Measurements from ENCODE around the gene SATB2.
A peak's percentile ranks its signal among the peaks of the same experiment; 100 is the strongest.

Gene SATB2

GRCh38 chr2:199405241-199405640 is 52.5 kb downstream of the SATB2 start:
- peak; percentile 57 for DNase-seq (ENCODE audit: low read depth, low spot score)

DNA sequence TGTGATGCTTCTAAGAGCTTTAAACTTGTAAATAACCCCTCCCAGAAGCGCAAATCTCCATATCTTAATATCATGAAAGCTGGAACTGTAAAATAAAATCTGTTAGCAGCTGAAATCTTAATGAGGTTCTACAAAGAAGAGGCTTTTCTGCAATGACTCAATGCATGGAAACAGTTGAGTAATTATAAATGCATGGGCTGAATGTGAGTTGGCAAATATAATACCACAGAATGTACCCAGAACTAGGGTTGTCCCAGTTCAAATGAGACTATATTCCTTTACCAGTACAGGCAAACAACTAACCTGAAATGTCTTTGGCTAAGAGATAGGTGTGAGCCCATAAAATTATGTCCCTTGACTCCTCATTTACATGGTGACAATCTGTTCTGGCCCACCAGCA is 52.9 kb downstream of the SATB2 start:
- no peak for DNase-seq (ENCODE audit: low read depth, low spot score)

DNA sequence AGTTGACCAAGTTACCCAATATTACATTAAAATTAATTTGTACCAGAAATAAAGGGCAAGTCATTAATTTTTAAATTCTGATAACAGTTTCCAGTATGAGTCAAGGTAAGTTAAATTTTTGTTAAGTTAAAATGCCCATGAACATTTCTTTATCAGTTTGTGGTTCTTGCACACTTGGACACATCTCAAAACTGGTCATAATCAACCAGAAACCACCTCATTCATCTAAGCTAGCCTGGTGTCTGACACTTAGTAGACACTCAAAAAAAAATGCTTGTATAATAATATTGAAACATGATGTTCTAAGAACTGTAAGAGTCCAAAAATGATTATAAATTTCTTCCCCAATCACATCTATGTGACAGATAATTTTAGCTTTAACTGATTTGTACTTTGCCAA is 62.4 kb downstream of the SATB2 start:
- DNase-seq (ENCODE audit: low read depth, low spot score) = no peak

DNA sequence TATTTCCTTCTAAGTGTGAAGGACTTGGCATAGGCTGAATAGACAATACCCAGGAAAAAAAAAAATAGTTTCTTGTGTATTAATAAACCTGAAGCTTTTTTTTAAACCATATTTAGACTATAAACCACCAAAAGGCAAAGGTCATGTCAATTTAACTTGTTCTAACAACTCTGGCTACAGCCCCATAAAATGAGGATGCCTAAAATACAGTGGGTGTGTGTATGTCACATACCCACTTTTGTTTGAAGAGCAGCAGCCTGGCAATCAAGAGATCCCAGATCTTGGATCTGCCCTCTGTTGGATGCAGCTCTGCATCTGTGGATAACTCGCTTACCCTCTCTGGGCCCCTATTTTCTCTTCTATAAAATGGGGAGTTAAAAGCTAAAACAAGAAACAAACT is 65.4 kb downstream of the SATB2 start:
- no peak for DNase-seq (ENCODE audit: low read depth, low spot score)

GRCh38 chr2:199388728-199389268 is 68.9 kb downstream of the SATB2 start:
- DNase-seq (ENCODE audit: low read depth, low spot score) = no peak

- DNase-seq (ENCODE audit: low read depth, low spot score) = no peak
Measured at GRCh38 chr2:199384043-199384442, 73.7 kb downstream of the SATB2 start.

- DNase-seq (ENCODE audit: low read depth, low spot score) = no peak
Measured at GRCh38 chr2:199383021-199383420, 74.7 kb downstream of the SATB2 start.

GRCh38 chr2:199382091-199382490 is 75.6 kb downstream of the SATB2 start:
- DNase-seq (ENCODE audit: low read depth, low spot score) = no peak

GRCh38 chr2:199381531-199381930 is 76.2 kb downstream of the SATB2 start:
- DNase-seq (ENCODE audit: low read depth, low spot score) = no peak

DNA sequence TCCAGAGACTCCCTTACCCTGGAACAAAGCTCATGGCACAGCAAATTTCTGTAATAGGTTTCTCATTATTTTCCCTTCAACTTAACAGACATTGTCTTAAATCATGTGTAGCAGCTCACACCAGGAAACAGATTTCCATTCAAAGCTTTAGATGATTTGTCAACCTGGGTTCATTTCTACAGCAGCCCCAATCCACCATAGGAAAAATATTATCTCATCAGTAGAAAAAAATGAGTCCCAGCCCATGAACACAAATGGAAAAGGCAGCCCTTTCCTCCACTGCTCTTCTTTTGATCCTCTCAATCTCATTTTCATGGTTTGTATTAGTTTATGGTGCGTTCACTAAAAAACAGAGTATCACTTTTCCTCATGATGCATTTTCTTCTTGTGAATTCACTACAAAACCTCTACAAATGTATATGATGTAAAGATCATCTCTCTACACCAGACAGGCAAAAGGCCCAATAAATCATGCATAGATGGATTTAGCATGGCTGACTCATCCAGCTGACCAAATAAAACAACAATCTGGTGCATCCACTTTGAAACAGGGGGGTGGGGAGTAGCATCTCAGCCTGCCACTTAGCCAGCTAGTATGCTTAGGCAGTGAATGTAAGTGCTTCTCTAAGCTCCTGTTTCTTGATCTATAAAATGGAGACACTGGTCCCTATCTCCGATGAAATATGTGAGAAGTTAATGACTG is 78.6 kb downstream of the SATB2 start:
- no peak for DNase-seq (ENCODE audit: low read depth, low spot score)

- DNase-seq (ENCODE audit: low read depth, low spot score) = no peak
Measured at GRCh38 chr2:199370150-199370780, 87.5 kb downstream of the SATB2 start.

DNA sequence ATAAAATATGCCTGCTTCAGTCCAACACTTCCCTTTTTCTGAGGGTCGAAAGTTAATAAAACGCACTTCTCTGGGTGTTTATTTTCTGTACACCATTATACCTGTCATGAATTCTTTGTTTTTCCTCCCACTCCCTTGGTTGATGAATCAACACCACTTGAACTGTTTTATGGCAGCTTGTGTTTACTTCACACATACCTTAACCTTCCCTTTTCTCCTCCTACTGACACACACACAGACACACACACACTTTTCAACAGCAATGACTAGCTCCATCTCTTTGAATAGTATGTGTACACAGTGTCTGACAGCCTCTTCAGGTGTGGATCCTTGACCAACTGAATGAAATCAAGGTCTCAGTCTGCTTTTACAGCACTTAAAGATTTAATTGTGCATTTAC is 91.3 kb downstream of the SATB2 start:
- no peak for DNase-seq (ENCODE audit: low read depth, low spot score)

GRCh38 chr2:199364153-199364552 is 93.6 kb downstream of the SATB2 start:
- no peak for DNase-seq (ENCODE audit: low read depth, low spot score)

DNA sequence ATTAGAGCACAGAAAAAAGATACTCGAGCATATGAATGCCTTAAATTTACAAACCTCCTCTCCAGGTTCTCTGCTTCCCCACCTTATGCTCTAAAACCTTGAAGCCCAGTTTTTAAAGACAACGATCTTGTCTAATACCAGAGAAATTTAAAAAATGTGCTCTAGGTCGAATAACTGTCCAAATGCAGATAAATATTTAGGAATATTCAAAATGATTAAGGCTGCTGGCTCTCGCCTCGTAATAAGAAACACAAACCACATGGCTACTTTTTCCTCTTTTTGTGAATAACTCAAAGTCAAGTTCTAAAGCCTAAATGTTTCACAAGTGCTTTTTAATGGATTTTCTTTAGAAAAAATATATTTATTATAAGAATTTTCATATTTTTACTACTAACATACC is 101.3 kb downstream of the SATB2 start:
- DNase-seq (ENCODE audit: low read depth, low spot score) = no peak

GRCh38 chr2:199348871-199349270 is 108.9 kb downstream of the SATB2 start:
- no peak for DNase-seq (ENCODE audit: low read depth, low spot score)

GRCh38 chr2:199344012-199344411 is 113.7 kb downstream of the SATB2 start:
- DNase-seq (ENCODE audit: low read depth, low spot score) = no peak

DNA sequence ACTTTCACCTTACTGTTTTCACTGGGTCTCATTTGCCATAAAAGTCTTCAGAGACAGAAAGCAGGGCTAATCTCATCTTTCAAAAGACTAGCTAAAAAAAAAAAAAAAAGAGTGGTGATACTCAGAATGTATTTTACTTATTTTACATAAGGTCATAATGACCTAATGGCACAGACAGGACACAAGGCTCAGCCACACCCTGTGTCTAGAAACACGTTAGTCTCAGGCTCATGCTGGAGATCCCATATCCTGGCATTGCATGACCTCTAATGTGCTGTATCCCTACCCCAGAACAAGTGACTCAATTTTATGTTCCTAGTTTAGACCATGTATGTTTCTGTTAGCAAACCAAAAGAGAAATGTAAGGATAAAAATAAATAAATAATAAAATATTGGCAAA is 115.4 kb downstream of the SATB2 start:
- no peak for DNase-seq (ENCODE audit: low read depth, low spot score)

GRCh38 chr2:199341123-199341522 is 116.6 kb downstream of the SATB2 start:
- DNase-seq (ENCODE audit: low read depth, low spot score) = no peak

- no peak for DNase-seq (ENCODE audit: low read depth, low spot score)
Measured at GRCh38 chr2:199339891-199340605, 117.7 kb downstream of the SATB2 start.

- DNase-seq (ENCODE audit: low read depth, low spot score) = no peak
Measured at GRCh38 chr2:199336546-199336945, 121.2 kb downstream of the SATB2 start.

- no peak for DNase-seq (ENCODE audit: low read depth, low spot score)
Measured at GRCh38 chr2:199335502-199335901, 122.2 kb downstream of the SATB2 start.

DNA sequence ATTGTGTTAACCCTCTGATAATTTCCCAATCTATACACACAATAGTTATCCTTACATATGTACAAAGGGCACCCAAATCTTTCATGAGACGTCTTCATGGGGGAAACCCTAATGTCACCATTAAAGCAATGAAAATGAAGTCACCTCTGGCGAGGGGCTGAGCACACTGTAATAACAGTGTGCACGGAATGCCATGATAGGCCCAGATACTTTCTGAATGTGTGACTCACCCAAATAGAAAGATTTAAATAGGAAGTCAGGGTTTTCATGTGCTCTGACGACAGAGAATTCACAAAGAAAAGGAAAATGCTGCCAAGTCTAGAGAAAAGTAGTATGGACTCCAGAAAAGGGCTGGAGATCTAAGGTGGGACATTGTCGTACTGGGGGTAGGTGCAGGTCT is 128.3 kb downstream of the SATB2 start:
- no peak for DNase-seq (ENCODE audit: low read depth, low spot score)

DNA sequence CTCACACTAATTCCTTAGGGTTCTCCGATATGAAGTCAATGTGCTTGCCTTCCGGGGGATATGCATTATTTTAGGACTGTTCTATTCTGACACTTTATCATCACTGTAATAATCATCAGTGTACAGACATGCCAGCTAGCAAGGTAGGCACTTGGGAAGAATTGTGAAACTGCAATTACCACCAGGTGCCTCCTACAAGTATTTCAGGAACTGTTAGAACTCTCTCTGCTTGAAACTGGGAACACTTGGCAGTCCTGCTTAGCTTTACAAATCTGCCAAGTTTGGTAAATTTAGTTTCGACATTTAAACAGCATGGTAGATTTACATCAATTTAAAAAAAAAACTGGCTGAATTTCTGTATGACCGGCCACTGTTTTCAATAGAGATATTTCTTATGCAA is 128.7 kb downstream of the SATB2 start:
- DNase-seq (ENCODE audit: low read depth, low spot score) = no peak

Data from iPS DF 19.7 (cell line).